ENCODE results near the gene WNT3. TPM values are rescaled to one million over a fixed set of nuclear protein-coding genes. Genes with fewer than 3 reads are reported as not detected.
"Not testable (repeated sequence)": the region's sequence is repeated elsewhere in the genome, so short reads cannot be mapped to it uniquely, and the experiment has no call there.

The WNT3 gene
- total RNA-seq, 4 donors from 2014 or later = 0.21 to 0.90 (median 0.73) TPM

GRCh38 chr17:46771561-46772474 is 46.7 kb downstream of the WNT3 start:
- H3K4me1 ChIP-seq = peaks cover 0 to 32% (median 8%) of the 10 kb centered on the region in 4 donors
- no peaks in the 10 kb centered on the region for H3K36me3 ChIP-seq
- H3K27ac ChIP-seq = peak overlapping the region in 2 of 4 donors; percentile 17 to 53
- DNase-seq (ENCODE audit: low spot score in 2 of 2) = no peak
- no peaks in the 10 kb centered on the region for H3K9me3 ChIP-seq
- TF ChIP-seq EP300 (IDR thresholded peaks at IDR 0.05) = no peak
- TF ChIP-seq, protein P1, sequence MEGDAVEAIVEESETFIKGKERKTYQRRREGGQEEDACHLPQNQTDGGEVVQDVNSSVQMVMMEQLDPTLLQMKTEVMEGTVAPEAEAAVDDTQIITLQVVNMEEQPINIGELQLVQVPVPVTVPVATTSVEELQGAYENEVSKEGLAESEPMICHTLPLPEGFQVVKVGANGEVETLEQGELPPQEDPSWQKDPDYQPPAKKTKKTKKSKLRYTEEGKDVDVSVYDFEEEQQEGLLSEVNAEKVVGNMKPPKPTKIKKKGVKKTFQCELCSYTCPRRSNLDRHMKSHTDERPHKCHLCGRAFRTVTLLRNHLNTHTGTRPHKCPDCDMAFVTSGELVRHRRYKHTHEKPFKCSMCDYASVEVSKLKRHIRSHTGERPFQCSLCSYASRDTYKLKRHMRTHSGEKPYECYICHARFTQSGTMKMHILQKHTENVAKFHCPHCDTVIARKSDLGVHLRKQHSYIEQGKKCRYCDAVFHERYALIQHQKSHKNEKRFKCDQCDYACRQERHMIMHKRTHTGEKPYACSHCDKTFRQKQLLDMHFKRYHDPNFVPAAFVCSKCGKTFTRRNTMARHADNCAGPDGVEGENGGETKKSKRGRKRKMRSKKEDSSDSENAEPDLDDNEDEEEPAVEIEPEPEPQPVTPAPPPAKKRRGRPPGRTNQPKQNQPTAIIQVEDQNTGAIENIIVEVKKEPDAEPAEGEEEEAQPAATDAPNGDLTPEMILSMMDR (IDR thresholded peaks at IDR 0.05) = no peak
- no peak for TF ChIP-seq POLR2A (IDR thresholded peaks at IDR 0.05)
- H3K4me3 ChIP-seq = peak overlapping the region; percentile 25 to 59 (median 41)
- peaks cover 0 to 59% of the 10 kb centered on the region in 2 donors for H3K27me3 ChIP-seq
- WGBS, 2 donors = 3 to 4% methylated on average over 31 to 79 of the region's 135 CpGs

DNA sequence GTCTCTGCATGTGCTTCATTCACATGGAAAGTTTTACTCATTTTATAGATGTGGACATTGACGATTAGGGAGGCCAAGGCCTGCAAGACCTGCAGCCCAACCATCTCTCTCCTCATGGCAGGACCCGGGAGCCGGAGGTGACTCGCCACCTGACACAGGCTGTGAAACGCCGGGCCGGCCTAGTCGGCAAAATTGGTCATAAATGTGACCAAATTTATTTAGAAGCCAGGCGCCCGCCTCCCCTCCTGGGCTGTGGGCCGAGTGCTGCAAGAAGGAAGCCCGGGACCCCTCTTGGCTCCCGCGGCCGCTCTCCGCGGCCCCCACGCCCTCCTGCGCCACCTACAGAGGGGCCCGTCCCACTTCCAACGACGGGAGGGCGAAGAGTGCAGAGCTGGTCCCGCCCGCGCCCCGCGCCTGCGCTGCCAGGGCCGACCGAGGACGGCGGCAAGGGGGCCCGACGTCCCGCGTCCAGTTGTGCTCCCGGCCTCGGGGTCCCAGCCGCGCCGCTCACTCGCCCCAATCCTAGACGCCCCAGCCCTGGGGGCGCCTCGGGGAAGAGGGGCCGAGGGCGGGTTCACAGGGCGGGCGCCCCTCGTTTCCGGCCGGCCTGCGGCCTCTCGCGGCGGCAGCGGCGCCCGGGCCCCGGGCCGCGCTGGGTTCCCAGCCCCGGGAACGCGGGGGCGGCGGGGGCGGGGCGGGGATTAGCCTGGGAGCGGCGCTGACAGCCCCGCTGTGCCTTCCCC is 47.5 kb downstream of the WNT3 start:
- no peak for DNase-seq (ENCODE audit: low spot score in 2 of 2)
- Histone ChIP-seq H3K4me1 (peaks cover 0 to 32% (median 8%) of the 10 kb centered on the region in 4 donors), H3K27me3 (peaks cover 0 to 51% of the 10 kb centered on the region in 2 donors), H3K9me3 (no peaks in the 10 kb centered on the region), H3K4me3 (peak overlapping the region in 3 of 4 donors; percentile 9 to 59 (median 51)), H3K36me3 (no peaks in the 10 kb centered on the region), H3K27ac (peak overlapping the region in 2 of 4 donors; percentile 17 to 40)
- WGBS, 2 donors = 15% methylated on average over 8 to 27 of the region's 73 CpGs
- TF ChIP-seq, protein P1 (IDR thresholded peaks at IDR 0.05) = no peak
- no peak for TF ChIP-seq POLR2A (IDR thresholded peaks at IDR 0.05)
- no peak for TF ChIP-seq EP300 (IDR thresholded peaks at IDR 0.05)

DNA sequence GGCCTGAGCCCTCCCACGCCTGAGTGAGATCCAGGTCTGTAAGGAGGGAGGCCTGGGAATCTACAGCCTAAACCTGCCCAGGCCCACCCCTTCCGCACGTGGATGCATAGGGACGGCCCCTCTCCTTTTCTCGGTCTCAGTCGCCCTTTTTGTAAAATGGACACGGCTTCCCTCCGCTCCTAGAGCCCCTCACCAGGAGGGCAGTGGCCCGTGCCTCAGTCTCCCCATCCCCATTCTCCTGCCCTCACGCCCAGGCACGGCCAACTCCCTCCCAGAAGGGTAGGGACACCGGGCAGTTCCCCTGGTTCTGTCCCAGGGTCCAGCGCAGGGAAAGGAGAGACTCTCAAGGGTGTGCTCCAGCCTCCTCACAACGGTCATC is 48.1 kb downstream of the WNT3 start:
- 52 to 63% methylated on average over 14 of the region's 14 CpGs for WGBS, 2 donors
- H3K9me3 ChIP-seq = no peaks in the 10 kb centered on the region
- H3K27ac ChIP-seq = no peak overlapping the region
- peaks cover 0 to 32% (median 8%) of the 10 kb centered on the region in 4 donors for H3K4me1 ChIP-seq
- peaks cover 0 to 51% of the 10 kb centered on the region in 2 donors for H3K27me3 ChIP-seq
- TF ChIP-seq EP300 (IDR thresholded peaks at IDR 0.05) (no peak), POLR2A (IDR thresholded peaks at IDR 0.05) (no peak)
- TF ChIP-seq, protein P1 (IDR thresholded peaks at IDR 0.05) = no peak
- H3K36me3 ChIP-seq = no peaks in the 10 kb centered on the region
- no peak for DNase-seq (ENCODE audit: low spot score in 2 of 2)
- H3K4me3 ChIP-seq = no peak overlapping the region

DNA sequence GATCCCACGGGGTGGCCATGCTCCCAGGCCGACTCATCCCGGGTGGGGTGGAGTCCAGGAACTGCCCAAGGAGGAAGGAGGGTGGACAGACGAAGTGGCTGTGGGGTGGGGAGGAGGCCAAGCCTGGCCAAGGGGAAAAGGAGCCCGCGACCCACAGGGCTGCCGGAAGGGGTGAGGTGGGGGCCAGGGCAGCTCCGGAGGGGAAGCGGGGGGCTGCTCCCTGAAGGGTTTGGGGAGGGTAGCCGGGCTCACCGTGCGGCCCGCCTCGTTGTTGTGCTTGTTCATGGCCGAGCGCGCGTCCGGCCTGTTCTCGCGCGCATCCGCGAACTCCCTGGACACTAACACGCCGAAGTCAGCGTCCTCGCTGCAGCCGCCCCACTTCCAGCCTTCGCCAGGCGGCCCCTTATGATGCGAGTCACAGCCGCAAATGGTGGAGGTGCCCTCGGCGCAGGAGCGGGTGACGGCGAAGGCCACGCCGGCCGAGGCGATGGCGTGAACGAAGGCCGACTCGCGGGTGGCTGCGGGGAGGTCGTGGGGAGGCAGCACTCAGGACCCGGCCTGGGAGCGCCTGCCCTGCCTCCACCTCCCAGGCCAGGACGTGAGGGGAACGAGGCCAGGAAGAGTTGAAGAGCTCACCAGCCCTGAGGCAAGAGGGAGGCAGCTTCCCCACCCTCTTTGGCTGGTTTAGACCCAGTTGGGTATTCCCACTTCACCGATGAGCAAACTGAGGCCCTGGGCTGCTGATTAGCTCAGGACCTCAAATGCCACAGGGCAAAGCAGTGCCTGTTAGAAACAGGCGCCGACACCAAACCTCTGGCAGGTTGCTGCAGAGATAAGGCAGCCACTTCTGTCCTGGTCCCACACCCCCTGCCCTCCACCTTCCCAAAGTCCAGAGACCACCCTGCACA is 48.7 kb downstream of the WNT3 start:
- H3K4me1 ChIP-seq = peaks cover 0 to 32% (median 8%) of the 10 kb centered on the region in 4 donors
- peak overlapping the region in 3 of 4 donors; percentile 18 to 45 (median 36) for H3K4me3 ChIP-seq
- no peak overlapping the region for H3K27ac ChIP-seq
- peaks cover 0 to 51% of the 10 kb centered on the region in 2 donors for H3K27me3 ChIP-seq
- WGBS, 2 donors = 15 to 19% methylated on average over 20 to 55 of the region's 56 CpGs
- DNase-seq (ENCODE audit: low spot score in 2 of 2) = no peak
- TF ChIP-seq POLR2A (IDR thresholded peaks at IDR 0.05) (no peak), EP300 (IDR thresholded peaks at IDR 0.05) (no peak)
- TF ChIP-seq, protein P1 (IDR thresholded peaks at IDR 0.05) = no peak
- H3K36me3 ChIP-seq = no peaks in the 10 kb centered on the region
- no peaks in the 10 kb centered on the region for H3K9me3 ChIP-seq

GRCh38 chr17:46768896-46769295 is 49.6 kb downstream of the WNT3 start:
- H3K4me3 ChIP-seq; H3K27ac ChIP-seq; H3K36me3 ChIP-seq; DNase-seq (ENCODE audit: low spot score in 2 of 2); H3K9me3 ChIP-seq: not testable (repeated sequence)
- peaks cover 0 to 51% of the 10 kb centered on the region in 2 donors for H3K27me3 ChIP-seq
- H3K4me1 ChIP-seq = peaks cover 0 to 32% (median 8%) of the 10 kb centered on the region in 4 donors
- 98% methylated on average over 14 of the region's 14 CpGs for WGBS, 2 donors
